ENCODE results near the gene GRIP2. TPM values are rescaled to one million over a fixed set of nuclear protein-coding genes. Genes with fewer than 3 reads are reported as not detected.

The GRIP2 gene
- total and polyA plus RNA-seq, 2 donors (not counting 3 experiments of a cell fraction or from before 2014, with no cell fraction given) = not detected

DNA sequence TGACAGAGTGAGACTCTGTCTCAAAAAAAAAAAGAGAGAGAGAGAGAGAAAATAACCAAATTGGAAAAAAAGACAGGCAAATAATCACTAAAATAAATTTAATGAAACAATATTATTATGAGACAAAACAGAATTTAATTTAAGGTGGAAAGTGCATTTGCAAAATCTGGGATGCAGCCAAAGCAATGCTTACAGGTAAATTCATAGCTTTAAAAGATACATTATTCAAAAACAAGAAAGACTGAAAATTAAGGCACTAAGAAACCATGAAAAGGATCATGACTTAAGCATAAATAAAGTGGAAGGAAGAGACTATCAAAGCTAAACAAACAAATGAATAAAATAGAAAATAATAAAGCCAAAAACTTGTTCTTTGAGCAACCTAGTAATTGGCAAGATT lies 37.7 kb downstream of the GRIP2 start:
- Histone ChIP-seq H3K4me2 (ENCODE audit: insufficient read depth, low read length) (no peak overlapping the region), H3K27me3 (ENCODE audit: control insufficient read depth in 2 of 2, insufficient read depth in 2 of 2, low read length in 2 of 2) (peaks cover 0 to 3% of the 10 kb centered on the region in 2 experiments), H4K20me1 (replicated peaks; ENCODE audit: control insufficient read depth, extremely low read depth, insufficient read depth, low read length) (no peaks in the 10 kb centered on the region), H3K4me1 (ENCODE audit: control insufficient read depth, extremely low read depth, insufficient read depth, low read length) (no peaks in the 10 kb centered on the region), H3K9me1 (replicated peaks; ENCODE audit: control insufficient read depth, extremely low read depth, insufficient read depth, low read length) (no peaks in the 10 kb centered on the region), H3K4me3 (replicated peaks in 1 of 3; ENCODE audit: insufficient read depth in 1 of 3, low read depth in 1 of 3, low read length in 3 of 3) (no peak overlapping the region), H3K36me3 (ENCODE audit: control insufficient read depth in 2 of 2, extremely low read depth in 1 of 2, insufficient read depth in 2 of 2, low read length in 2 of 2) (no peaks in the 10 kb centered on the region), H3K79me2 (ENCODE audit: control insufficient read depth, insufficient read depth, low read length) (no peaks in the 10 kb centered on the region), H3K9ac (replicated peaks; ENCODE audit: extremely low read depth, insufficient read depth, low read length) (no peak overlapping the region), H3K27ac (ENCODE audit: insufficient read depth, low read depth, low read length) (no peak overlapping the region), H2AFZ (ENCODE audit: low read depth, low read length) (no peak overlapping the region), H3K9me3 (replicated peaks; ENCODE audit: control insufficient read depth, insufficient read depth, low read length) (no peaks in the 10 kb centered on the region)
- dilution Hi-C loops (cut with MboI; ENCODE audit: extremely low pct_ligation_motif_present, low sequenced_read_pairs) = no loop called here
- TF ChIP-seq MAX (IDR thresholded peaks at IDR 0.05; ENCODE audit: insufficient read depth, insufficient read length) (no peak), GATA2 (IDR thresholded peaks at IDR 0.05; ENCODE audit: insufficient read depth, insufficient read length, low read depth, low read length) (no peak), JUN (IDR thresholded peaks at IDR 0.05; ENCODE audit: borderline replicate concordance, insufficient read depth, insufficient read length, low read depth) (no peak), POLR2A (IDR thresholded peaks at IDR 0.05; ENCODE audit: low read depth, low read length) (no peak), FOS (IDR thresholded peaks at IDR 0.05; ENCODE audit: borderline replicate concordance, insufficient read depth, low read length) (no peak), MYC (IDR thresholded peaks at IDR 0.05; ENCODE audit: low read depth, low read length) (no peak), EZH2 (IDR thresholded peaks at IDR 0.05; ENCODE audit: borderline replicate concordance, low read depth, low read length, severe bottlenecking) (no peak), CTCF (IDR thresholded peaks at IDR 0.05; ENCODE audit: extremely low read depth in 1 of 2, insufficient read depth in 1 of 2, low read depth in 1 of 2, low read length in 2 of 2) (no peak), POLR2AphosphoS5 (IDR thresholded peaks at IDR 0.05; ENCODE audit: insufficient read depth, low read depth, low read length) (no peak)
- intact Hi-C loops (cut with micrococcal nuclease) = loop anchor here (10.0 kb wide), 1 partner anchor 282 kb away; no protein-coding TSS in a partner anchor
- FAIRE-seq (no peak), DNase-seq (ENCODE audit: low read depth, low spot score) (no peak)
- no TSS peak for BruUV-seq (replicated peaks)
- POLR2A ChIA-PET = no interaction called here
- CTCF ChIA-PET = no interaction called here

All from endothelial cell of umbilical vein (primary cell).